RWPE1 (cell line): ENCODE results near the gene CLEC20A.

ENCODE experiments used
- CTCF ChIA-PET: fragments of 350-600 bp; sonication (Branson Sonifier 250); formaldehyde crosslinking; extraction: SDS; loops from one replicate; lab custom pipeline; 2021; lab: Yijun Ruan, JAX
- POLR2A ChIA-PET: fragments of 400-600 bp; formaldehyde crosslinking; extraction: SDS; loops from one replicate; lab custom pipeline; 2020; ENCODE audit warnings: antibody characterized with exemption; ENCODE audit not compliant: low non-redundant PET; lab: Yijun Ruan, JAX
- DNase-seq: peaks from one replicate; pipeline ENCODE4 v3.0.0; 2012; ENCODE audit warnings: low spot score
- H3K27ac ChIP-seq: fragments of 450-650 bp; 2 replicates; pipeline ENCODE4 v1.5.1; 2017
- TF ChIP-seq, protein P1 (sequence below): fragments of 450-650 bp; conservative IDR thresholded peaks from 2 replicates; pipeline ENCODE4 v1.5.1; 2017; ENCODE audit warnings: low read depth, mild to moderate bottlenecking

Gene CLEC20A

DNA sequence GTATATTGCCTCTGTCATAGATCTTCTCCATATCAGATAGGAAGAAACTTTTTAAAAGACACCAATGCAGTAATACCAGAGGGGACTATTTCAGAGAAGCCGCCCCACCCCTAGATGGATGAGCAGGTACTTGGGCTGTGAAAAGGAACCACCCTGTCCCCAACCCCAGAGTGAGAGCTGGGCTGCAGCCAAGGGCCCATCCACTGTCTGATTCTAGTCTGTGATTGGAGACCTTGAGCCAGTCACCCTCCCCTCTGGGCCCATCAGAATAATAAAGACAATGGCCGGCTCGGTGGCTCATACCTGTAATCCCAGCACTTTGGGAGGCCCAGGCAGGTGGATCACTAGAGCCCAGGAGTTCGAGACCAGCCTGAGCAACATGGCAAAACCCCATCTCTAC, 5.0 kb downstream of the CLEC20A start:
- POLR2A ChIA-PET: no interaction called here
- CTCF ChIA-PET: interaction anchor here (0.7 kb wide), 1 partner anchor 565 kb away, joined by 7 read pairs; no protein-coding TSS in a partner anchor
- no peak overlapping the region for H3K27ac ChIP-seq
- TF ChIP-seq, protein P1, sequence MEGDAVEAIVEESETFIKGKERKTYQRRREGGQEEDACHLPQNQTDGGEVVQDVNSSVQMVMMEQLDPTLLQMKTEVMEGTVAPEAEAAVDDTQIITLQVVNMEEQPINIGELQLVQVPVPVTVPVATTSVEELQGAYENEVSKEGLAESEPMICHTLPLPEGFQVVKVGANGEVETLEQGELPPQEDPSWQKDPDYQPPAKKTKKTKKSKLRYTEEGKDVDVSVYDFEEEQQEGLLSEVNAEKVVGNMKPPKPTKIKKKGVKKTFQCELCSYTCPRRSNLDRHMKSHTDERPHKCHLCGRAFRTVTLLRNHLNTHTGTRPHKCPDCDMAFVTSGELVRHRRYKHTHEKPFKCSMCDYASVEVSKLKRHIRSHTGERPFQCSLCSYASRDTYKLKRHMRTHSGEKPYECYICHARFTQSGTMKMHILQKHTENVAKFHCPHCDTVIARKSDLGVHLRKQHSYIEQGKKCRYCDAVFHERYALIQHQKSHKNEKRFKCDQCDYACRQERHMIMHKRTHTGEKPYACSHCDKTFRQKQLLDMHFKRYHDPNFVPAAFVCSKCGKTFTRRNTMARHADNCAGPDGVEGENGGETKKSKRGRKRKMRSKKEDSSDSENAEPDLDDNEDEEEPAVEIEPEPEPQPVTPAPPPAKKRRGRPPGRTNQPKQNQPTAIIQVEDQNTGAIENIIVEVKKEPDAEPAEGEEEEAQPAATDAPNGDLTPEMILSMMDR: no peak
- no peak for DNase-seq

DNA sequence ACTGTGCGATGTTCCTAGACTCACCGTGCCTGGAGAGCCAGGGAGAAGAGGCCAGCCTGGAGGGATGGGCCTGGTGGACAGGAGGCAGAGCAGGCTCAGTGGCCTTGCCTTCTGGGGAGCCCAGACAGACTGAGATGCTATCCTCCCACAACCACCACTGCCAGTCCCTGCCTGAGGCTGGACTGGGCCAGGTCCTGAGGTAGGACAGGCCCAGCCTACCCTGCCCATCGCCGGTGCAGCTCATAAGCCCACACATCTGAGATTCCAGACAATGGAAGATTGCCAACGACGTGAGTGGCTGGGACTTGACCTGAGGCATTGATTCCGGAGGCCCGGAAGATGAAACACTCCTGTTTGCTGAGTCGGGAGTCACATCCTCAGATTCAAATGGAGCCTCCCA, 5.8 kb downstream of the CLEC20A start:
- H3K27ac ChIP-seq: no peak overlapping the region
- ChIA-PET CTCF (no interaction called here), POLR2A (no interaction called here)
- TF ChIP-seq, protein P1: no peak
- no peak for DNase-seq

DNA sequence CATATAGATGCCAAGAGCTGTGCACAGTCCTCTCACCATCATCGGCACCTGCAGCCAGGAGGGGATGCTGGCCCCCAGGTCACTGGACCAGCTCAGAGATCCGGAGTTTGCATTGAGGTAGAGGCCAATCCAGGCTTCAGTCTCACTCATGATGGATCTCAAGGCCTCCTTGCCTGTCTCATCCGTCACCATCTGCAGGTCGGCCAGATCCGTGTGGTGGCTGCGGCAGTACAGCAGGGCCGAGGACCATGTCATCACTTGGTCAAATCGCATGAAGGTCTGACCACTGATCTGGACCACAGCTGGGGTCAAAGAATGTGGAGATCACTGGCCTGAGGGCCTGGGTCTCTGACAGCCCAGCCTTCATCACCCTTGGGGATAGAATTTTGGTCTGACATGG, 6.6 kb downstream of the CLEC20A start:
- CTCF ChIA-PET: no interaction called here
- no peak for DNase-seq
- no peak overlapping the region for H3K27ac ChIP-seq
- TF ChIP-seq, protein P1: no peak
- POLR2A ChIA-PET: no interaction called here

DNA sequence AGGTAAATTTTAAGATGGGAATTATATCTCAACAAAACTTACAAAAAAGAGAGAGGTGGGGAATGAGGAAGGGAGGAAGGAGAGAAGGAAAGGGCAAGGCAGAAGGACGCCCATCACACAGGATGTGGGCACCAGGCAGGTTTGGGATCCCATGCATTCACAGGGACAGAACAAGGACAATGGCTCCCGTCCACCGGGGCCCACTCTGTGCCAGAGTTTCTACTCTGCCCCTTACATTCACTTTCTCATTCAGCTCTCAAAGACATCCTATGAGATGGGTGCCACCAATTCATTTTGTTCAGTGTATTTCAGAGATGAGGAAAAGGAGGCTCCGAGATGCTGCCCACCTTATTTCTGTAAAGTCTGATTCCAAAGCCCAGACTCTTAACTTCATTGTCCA, 7.4 kb downstream of the CLEC20A start:
- TF ChIP-seq, protein P1: no peak
- H3K27ac ChIP-seq: no peak overlapping the region
- no peak for DNase-seq
- ChIA-PET POLR2A (no interaction called here), CTCF (no interaction called here)

DNA sequence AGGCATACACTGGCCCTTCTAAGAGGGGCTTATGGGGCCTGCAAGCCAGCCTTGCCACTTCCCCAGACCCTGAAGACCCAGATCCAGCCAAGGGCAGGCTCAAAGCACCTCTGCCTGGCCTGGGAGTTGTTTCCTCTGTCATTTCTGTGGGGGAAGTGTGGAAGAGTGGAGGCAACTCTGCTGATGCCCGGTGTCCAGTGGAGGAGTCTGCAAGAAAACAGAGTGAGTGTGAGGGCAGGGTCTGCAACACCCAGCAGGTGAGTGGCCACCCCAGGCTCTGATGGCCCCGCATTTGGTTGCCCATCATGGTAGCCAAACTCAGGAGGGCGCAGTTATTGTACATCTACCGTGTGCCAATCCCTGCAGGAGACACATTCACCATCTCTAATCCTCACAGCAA, 8.4 kb downstream of the CLEC20A start:
- ChIA-PET POLR2A (no interaction called here), CTCF (interaction anchor here (0.5 kb wide), 1 partner anchor 388 kb away, joined by 3 read pairs; no protein-coding TSS in a partner anchor)
- no peak for DNase-seq
- TF ChIP-seq, protein P1: no peak
- no peak overlapping the region for H3K27ac ChIP-seq

DNA sequence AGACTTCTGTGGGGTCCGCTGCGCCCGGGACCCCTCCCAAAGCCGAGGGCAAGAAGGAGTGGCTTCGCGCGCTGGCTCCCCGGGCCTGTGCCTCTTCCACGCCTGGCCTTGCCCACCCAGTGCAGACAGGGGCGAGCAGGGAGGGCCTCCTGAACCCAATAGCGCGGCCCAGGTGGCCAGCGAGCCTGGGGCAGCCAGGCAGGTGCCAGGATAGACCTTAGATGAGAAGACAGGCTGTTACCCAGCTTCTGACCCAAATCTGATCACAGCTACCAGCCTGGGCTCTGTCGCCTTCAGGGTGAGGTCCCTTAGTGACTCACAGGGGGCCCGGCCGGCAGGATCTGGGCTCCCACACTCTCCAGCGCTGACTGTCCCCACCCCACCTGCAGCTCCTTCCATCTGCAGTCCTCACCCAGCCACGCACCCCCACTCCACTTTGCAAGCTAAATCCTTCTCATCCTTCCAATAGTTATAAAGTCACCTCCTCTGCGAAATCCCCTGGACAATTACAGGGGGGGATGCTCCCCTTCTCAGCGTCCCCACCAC, 9.6 kb downstream of the CLEC20A start:
- H3K27ac ChIP-seq: no peak overlapping the region
- TF ChIP-seq, protein P1: no peak
- ChIA-PET POLR2A (no interaction called here), CTCF (interaction anchor here (0.6 to 1.5 kb wide), 2 partner anchors 15 to 45 kb away, joined by 3 to 6 read pairs; no protein-coding TSS in a partner anchor)
- DNase-seq: no peak
